ENCODE data around the gene AJAP1. TPM values are rescaled to one million over a fixed set of nuclear protein-coding genes. Genes with fewer than 3 reads are reported as not detected.
A peak's percentile ranks its signal among the peaks of the same experiment; 100 is the strongest.

AJAP1 gene
- polyA plus RNA-seq, 3 donors from 2014 or later = not detected

DNA sequence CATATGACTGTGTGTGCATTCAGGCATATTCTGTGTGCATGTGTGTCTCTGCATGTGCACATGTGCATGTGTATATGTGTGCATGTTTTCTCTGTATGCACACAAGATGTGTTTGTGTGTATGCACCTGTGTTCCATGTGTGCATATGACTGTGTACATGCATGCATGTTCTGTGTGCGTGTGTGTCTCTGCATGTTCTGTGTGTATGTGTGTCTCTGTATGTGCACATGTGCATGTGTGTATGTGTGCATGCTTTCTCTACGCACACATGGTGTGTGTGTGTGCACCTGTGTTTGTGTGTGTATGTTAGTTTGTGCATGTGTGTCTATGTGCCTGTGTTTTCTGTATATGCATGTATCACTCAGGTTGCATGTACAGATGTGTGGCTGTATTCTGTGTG, 42.3 kb downstream of the AJAP1 start:
- H3K9me3 Mint-ChIP-seq = no peaks in the 10 kb centered on the region
- H3K4me3 Mint-ChIP-seq = no peak overlapping the region
- peaks cover 0 to 5% (median 2%) of the 10 kb centered on the region in 3 donors for H3K27me3 Mint-ChIP-seq (ENCODE audit: low read depth in 3 of 3)
- H3K27ac Mint-ChIP-seq = no peak overlapping the region
- no peaks in the 10 kb centered on the region for H3K36me3 Mint-ChIP-seq
- no peak for DNase-seq
- no peaks in the 10 kb centered on the region for H3K4me1 Mint-ChIP-seq

DNA sequence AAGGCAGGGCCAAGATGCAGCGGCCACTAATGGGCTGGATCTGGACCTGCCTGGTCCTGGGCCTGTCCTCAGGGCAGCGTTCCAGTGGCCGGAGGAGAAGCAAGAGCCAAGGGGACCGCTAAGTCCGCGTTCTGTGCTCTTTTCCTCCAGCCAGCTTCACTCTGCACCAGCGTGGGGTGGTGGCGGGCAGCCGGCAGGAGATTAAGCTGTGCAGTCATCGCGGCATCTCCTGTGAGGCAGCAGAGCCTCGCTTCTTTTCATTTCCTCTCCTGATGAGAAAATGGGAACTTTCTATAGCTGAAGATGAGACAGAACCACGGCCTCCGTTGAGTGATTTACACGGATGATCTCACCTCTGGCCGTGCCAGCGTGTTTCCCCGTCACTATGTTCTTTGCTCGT, 43.4 kb downstream of the AJAP1 start:
- no peaks in the 10 kb centered on the region for H3K36me3 Mint-ChIP-seq
- DNase-seq = no peak
- no peaks in the 10 kb centered on the region for H3K4me1 Mint-ChIP-seq
- peaks cover 0 to 5% (median 2%) of the 10 kb centered on the region in 3 donors for H3K27me3 Mint-ChIP-seq (ENCODE audit: low read depth in 3 of 3)
- no peak overlapping the region for H3K27ac Mint-ChIP-seq
- no peaks in the 10 kb centered on the region for H3K9me3 Mint-ChIP-seq
- no peak overlapping the region for H3K4me3 Mint-ChIP-seq

DNA sequence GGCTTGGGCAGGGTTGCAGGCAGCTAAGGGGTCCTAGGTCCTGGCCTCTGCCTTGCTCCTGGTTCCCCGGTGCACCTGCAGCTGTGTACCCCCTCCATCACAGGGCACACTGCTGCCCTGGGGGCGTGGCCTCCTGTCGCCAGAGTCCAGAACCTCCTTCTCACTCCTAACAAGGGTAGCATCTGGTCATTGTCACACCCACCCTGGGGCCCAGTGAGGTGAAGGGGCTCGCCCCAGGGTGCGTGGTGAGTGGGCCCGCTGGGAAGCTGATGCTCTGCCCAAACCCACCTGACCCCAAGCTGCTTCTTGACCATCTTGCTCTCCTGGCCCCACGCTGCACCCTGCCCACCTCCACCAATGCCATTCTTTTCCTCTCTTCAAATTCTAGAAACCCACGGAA, 44.5 kb downstream of the AJAP1 start:
- H3K36me3 Mint-ChIP-seq = no peaks in the 10 kb centered on the region
- no peaks in the 10 kb centered on the region for H3K9me3 Mint-ChIP-seq
- DNase-seq = no peak
- H3K4me1 Mint-ChIP-seq = no peaks in the 10 kb centered on the region
- H3K27ac Mint-ChIP-seq = no peak overlapping the region
- peaks cover 0 to 5% (median 2%) of the 10 kb centered on the region in 3 donors for H3K27me3 Mint-ChIP-seq (ENCODE audit: low read depth in 3 of 3)
- H3K4me3 Mint-ChIP-seq = no peak overlapping the region

DNA sequence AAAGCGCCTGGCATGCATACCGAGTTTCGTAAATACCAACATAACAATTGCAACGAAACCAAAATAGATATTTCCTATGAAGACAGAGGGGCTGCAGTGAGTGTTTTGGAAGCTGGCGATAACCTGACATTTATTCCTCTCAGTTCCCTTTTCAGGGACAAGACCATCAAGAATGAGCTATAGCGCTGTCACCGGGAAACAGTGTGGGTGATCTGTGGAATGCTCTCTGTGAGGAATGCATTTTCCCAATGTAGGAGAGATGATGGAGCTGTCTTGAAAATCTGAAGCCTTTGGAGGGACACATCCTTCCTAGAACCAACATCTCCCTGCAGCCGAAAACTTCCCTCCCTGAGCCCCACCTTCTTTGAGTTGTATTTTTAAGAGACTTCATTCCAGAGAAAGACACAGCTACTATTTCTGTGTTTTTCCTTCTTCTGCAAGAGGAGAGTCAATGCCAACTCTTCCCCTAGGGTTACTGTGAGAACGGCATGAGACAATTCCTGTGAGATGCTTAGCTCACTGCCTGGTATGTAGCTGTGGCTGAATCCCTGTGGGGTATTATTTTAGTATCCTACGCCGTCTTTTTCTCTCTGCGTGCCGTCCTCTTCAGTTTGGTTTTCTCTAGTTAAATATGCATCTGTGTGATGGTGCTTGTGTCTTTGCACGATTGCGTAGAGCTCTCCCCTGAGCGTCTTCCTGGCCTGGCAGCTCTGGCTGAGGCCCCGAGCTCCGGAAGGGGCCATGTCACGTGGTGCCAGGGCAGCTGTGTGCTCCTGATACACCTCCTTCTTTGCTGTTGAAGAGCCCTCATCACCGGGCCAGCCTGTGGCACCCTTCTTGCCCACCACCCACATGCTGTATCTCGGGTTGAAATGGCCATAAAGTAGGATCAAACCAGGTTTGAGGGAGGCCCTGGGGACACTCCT, 45.2 kb downstream of the AJAP1 start:
- H3K4me1 Mint-ChIP-seq = no peaks in the 10 kb centered on the region
- H3K36me3 Mint-ChIP-seq = no peaks in the 10 kb centered on the region
- H3K27ac Mint-ChIP-seq = peak overlapping the region in 1 of 6 donors; percentile 70
- H3K4me3 Mint-ChIP-seq = no peak overlapping the region
- H3K27me3 Mint-ChIP-seq (ENCODE audit: low read depth in 3 of 3) = peaks cover 0 to 5% (median 2%) of the 10 kb centered on the region in 3 donors
- no peak for DNase-seq
- no peaks in the 10 kb centered on the region for H3K9me3 Mint-ChIP-seq

DNA sequence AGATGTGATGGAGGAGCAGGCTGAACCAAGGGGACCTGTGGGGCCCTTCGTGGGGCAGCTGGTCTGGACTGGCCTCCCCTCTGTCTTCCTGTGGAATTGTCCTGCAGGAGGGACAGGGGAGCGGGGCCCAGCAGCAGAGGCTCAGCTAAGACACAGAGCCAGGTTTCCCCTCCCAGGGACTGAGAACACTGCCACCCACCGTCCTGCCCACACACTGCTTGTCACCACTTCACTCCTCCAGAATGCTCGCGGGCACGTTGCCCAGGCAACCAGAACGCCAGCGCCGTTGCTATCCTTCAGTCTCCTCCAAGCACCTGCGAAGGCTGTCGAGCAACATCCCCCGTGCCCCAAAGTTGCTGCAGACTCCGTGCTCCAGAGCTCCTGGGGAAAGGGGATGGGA, 46.4 kb downstream of the AJAP1 start:
- Mint-ChIP-seq H3K27me3 (ENCODE audit: low read depth in 3 of 3) (peaks cover 0 to 3% (median 2%) of the 10 kb centered on the region in 3 donors), H3K4me1 (no peaks in the 10 kb centered on the region), H3K4me3 (no peak overlapping the region), H3K36me3 (no peaks in the 10 kb centered on the region), H3K27ac (no peak overlapping the region), H3K9me3 (no peaks in the 10 kb centered on the region)
- DNase-seq = no peak

DNA sequence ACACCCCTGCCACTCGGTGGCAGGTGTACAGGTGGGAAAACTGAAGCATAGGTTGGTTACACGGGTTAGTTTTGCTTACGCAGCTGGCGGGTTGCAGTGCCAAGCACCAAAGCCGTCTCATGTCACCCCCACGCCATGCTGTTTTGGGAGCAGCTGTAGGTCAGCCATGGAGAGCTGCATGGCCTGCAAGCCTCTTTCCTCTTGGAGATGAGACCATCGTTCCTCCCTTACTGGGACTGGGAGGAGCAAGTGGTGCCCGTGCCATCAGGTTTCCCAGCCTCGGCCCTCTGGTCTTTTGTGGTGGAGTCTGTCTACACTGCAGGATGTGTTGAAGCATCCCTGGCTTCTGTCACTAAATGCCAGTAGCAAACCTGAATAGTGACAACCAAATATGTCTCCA, 46.9 kb downstream of the AJAP1 start:
- Mint-ChIP-seq H3K27ac (no peak overlapping the region), H3K27me3 (ENCODE audit: low read depth in 3 of 3) (peaks cover 0 to 3% (median 2%) of the 10 kb centered on the region in 3 donors), H3K9me3 (no peaks in the 10 kb centered on the region), H3K36me3 (no peaks in the 10 kb centered on the region), H3K4me1 (no peaks in the 10 kb centered on the region), H3K4me3 (no peak overlapping the region)
- DNase-seq = no peak

DNA sequence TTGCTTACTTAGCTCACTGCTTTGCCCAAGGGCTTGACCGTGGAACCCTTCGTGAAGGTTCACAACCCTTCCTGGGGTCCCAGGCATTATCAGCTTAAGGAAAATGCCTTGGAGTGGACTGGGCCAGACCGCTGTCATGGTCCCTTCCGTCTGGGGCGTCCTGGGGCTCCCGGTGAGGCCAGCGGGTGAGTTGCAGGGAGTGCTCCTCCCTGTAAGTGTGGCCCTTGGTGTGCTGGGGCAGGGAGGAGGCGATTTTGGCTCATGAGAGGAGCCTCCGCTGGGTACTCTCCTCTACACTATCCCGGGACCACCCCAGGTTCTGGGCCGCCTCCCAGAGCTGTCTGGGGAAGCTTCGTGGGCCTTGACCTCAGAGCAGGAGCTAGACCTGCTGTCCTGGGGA, 48.1 kb downstream of the AJAP1 start:
- no peak overlapping the region for H3K27ac Mint-ChIP-seq
- no peaks in the 10 kb centered on the region for H3K36me3 Mint-ChIP-seq
- no peaks in the 10 kb centered on the region for H3K4me1 Mint-ChIP-seq
- no peak for DNase-seq
- H3K27me3 Mint-ChIP-seq (ENCODE audit: low read depth in 3 of 3) = peaks cover 0 to 5% (median 0%) of the 10 kb centered on the region in 3 donors
- H3K4me3 Mint-ChIP-seq = no peak overlapping the region
- H3K9me3 Mint-ChIP-seq = no peaks in the 10 kb centered on the region

DNA sequence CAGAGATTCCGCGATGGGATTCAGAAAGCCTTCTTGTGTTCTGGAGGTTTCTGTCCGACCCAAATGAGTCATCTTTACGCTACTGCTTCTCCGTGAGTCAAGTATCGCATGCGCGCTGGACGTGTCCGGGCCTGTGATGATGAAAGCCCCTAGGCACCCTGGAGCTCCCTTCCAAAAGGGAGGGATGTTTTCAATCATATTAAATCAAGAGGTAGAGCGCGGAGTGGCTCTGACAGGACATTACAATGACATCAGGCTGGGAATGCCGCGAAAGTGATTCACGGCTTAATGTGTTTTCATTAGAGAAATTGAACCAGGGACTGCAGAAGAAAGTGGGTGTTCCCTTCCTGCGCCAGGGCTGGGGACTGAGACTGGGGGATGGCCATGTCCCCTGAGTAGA, 48.5 kb downstream of the AJAP1 start:
- no peaks in the 10 kb centered on the region for H3K4me1 Mint-ChIP-seq
- no peak overlapping the region for H3K4me3 Mint-ChIP-seq
- H3K36me3 Mint-ChIP-seq = no peaks in the 10 kb centered on the region
- no peaks in the 10 kb centered on the region for H3K9me3 Mint-ChIP-seq
- peaks cover 0 to 5% (median 0%) of the 10 kb centered on the region in 3 donors for H3K27me3 Mint-ChIP-seq (ENCODE audit: low read depth in 3 of 3)
- H3K27ac Mint-ChIP-seq = no peak overlapping the region
- no peak for DNase-seq

DNA sequence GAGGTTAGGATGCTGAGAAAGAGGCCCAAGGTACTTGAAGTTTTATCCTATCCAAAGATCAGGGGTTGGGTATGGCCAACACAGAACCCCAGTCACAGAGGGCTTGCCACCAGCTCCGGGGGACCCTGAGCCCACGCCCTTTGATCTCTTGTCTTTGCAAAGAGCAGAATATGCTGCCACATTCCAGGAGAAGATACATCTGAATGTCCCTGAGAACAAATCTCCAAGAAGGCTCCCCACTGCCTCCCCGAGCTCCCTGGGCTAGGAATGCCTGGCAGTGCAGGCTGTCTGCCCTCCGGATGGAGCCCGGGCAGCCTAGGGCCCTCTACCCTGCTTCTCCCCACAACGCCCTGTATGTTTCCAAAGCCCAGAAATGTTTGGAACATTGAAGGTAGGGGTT, 49.2 kb downstream of the AJAP1 start:
- H3K27me3 Mint-ChIP-seq (ENCODE audit: low read depth in 3 of 3) = peaks cover 0 to 5% (median 0%) of the 10 kb centered on the region in 3 donors
- no peak for DNase-seq
- no peaks in the 10 kb centered on the region for H3K9me3 Mint-ChIP-seq
- H3K36me3 Mint-ChIP-seq = no peaks in the 10 kb centered on the region
- H3K27ac Mint-ChIP-seq = no peak overlapping the region
- H3K4me3 Mint-ChIP-seq = no peak overlapping the region
- no peaks in the 10 kb centered on the region for H3K4me1 Mint-ChIP-seq

DNA sequence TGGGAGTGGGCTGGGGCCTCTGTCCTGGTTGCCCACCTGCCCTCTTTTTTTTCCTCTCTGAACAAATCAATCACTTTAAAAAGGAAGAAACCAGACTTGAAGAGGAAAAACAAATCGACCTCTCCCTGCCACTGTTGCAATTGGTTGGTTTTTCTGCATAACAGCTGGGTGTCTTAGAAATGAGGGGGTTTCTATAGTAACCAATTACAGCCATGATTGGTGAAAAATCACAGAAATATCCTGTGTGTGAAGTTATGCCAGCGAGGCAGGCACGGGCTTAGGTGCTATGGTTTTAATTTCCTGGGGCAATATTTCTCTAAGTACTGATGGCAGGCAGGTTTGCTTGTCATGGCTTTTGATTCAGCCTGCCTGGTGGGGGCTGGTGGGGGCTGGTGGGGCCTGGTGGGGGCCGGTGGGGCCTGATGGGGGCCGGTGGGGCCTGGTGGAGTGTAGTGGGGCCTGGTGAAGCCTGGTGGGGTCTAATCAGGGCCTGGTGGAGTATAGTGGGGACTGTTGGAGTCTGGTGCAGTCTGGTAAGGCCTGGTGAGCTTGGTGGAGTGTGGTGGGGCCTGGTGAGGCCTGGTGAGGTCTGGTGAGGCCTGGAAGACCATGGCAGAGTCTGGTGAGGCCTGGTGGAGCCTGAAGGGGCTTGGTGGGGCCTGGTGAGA, 54.6 kb downstream of the AJAP1 start:
- Mint-ChIP-seq H3K27me3 (ENCODE audit: low read depth in 3 of 3) (peaks cover 2 to 9% (median 3%) of the 10 kb centered on the region in 3 donors), H3K27ac (no peak overlapping the region), H3K4me3 (no peak overlapping the region), H3K9me3 (peaks cover 0 to 3% (median 0%) of the 10 kb centered on the region in 6 donors), H3K4me1 (no peaks in the 10 kb centered on the region), H3K36me3 (no peaks in the 10 kb centered on the region)
- no peak for DNase-seq

DNA sequence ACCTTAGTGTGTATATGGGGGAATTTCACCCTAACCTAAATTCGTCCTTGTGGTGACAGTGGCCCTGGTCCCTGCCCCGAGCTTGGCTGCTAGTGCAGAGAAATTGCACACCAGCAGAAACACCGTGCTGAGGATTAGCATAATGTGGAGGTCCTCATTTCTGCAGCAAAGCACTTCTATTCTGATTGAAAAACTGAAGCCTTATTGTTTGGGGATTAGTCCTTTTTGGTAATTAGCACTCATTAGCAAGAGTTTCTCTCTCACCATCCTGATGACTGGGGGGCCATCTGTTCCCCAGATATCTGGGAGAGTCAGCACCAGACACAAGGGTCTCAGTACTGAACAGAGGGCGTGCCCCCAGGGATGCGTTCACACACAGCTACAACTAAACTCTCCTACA, 55.2 kb downstream of the AJAP1 start:
- Mint-ChIP-seq H3K4me3 (no peak overlapping the region), H3K4me1 (no peaks in the 10 kb centered on the region), H3K27me3 (ENCODE audit: low read depth in 3 of 3) (peaks cover 2 to 9% (median 3%) of the 10 kb centered on the region in 3 donors), H3K27ac (peak overlapping the region in 1 of 6 donors; percentile 4), H3K36me3 (no peaks in the 10 kb centered on the region), H3K9me3 (peaks cover 0 to 3% (median 0%) of the 10 kb centered on the region in 6 donors)
- no peak for DNase-seq

DNA sequence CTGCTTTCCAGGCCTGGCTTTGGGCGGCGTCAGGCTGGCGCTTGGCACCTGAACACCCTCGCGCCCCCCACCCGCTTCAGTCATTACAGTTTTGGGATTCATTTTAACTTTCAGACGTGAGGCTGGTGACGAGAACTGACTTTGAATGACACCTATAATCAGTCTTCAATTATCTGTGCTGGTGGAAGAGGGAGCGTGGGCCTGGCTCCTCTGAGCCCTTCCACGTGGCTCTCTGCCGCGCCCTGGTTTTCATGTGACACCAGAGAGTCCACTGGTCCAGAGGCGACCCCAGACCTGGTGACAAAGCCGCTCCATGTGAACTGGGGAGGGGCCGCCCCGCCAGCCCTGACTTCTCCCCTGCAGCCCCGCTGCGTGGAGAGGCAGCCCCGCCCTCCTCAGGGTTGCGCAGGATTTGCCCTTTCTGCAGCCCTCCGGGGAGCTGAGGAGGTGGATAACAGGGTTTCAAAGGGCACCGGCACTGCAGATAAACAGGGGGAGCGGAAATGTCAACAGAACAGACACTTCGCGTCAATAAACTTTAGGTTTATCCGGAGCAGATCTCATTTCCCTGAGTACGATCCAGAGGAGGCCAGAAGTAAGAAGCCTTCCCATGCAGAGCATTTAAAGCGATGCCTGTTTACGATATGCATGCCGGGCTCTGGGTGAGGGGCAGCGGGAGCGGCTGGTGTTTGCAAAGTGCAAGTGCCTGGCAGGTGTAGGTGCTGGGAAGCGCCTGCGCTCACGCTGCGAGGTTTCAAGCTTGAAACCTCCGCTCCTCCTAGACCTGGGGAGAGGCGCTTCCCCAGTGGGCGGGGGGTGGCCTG, 56.4 kb downstream of the AJAP1 start:
- no peak overlapping the region for H3K27ac Mint-ChIP-seq
- H3K4me3 Mint-ChIP-seq = no peak overlapping the region
- peaks cover 0 to 3% (median 0%) of the 10 kb centered on the region in 6 donors for H3K9me3 Mint-ChIP-seq
- DNase-seq = no peak
- no peaks in the 10 kb centered on the region for H3K4me1 Mint-ChIP-seq
- no peaks in the 10 kb centered on the region for H3K36me3 Mint-ChIP-seq
- H3K27me3 Mint-ChIP-seq (ENCODE audit: low read depth in 3 of 3) = peaks cover 2 to 9% (median 3%) of the 10 kb centered on the region in 3 donors

DNA sequence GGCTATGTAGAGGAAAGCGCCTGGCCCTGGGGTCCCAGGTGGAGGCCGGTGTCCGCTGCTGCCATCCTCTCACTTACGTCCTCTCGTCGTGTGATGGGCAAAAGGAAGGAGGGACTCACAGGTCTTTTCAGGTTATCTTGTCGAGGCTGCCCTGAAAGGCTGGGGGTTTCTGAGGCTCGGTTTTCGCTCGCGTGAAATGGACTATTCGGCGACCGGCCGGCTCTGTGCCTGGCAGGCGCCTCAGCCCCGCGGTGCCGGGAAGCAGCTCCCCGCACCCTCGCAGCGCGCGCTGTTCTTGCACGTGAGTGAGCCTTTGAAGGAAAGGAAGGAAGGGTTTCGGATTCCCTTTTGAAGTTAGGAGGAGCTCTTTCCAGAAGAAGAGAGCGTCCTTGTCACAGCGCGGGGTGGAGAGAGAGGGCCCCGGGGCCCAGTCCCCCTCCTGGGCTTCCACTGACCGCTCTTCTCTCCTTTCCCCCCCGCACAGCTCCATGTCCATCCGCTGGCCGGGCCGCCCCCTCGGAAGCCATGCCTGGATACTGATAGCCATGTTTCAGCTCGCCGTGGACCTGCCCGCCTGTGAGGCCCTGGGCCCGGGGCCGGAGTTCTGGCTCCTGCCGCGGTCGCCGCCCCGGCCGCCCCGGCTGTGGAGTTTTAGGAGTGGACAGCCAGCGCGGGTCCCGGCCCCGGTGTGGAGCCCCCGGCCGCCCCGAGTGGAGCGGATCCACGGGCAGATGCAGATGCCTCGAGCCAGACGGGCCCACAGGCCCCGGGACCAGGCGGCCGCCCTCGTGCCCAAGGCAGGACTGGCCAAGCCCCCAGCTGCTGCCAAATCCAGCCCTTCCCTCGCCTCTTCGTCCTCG, 57.2 kb downstream of the AJAP1 start:
- Mint-ChIP-seq H3K27ac (no peak overlapping the region), H3K27me3 (ENCODE audit: low read depth in 3 of 3) (peaks cover 3 to 9% (median 5%) of the 10 kb centered on the region in 3 donors), H3K4me1 (no peaks in the 10 kb centered on the region), H3K4me3 (no peak overlapping the region), H3K36me3 (no peaks in the 10 kb centered on the region), H3K9me3 (peaks cover 0 to 3% (median 0%) of the 10 kb centered on the region in 6 donors)
- DNase-seq = no peak
